ENCODE data around the gene MMP13. TPM values are rescaled to one million over a fixed set of nuclear protein-coding genes. Genes with fewer than 3 reads are reported as not detected.

The MMP13 gene
- total and polyA plus RNA-seq, 12 donors = not detected

GRCh38 chr11:102921587-102922220 is 33.8 kb downstream of the MMP13 start:
- intact Hi-C loops (cut with DNase I) = no loop called here
- WGBS, 2 donors = 63 to 64% methylated on average over 3 of the region's 3 CpGs
- peaks cover 0 to 24% (median 0%) of the 10 kb centered on the region in 9 donors for H3K4me1 ChIP-seq
- no peak overlapping the region for H3K27ac ChIP-seq
- H3K9me3 ChIP-seq = no peaks in the 10 kb centered on the region
- ATAC-seq (no peak), DNase-seq (no peak)
- no peak for TF ChIP-seq CTCF (IDR thresholded peaks at IDR 0.05)
- peaks cover 0 to 17% (median 0%) of the 10 kb centered on the region in 7 donors for H3K27me3 ChIP-seq
- H3K4me3 ChIP-seq = no peak overlapping the region
- H3K36me3 ChIP-seq = no peaks in the 10 kb centered on the region

- no peak for DNase-seq
- no peak for TF ChIP-seq CTCF (IDR thresholded peaks at IDR 0.05)
- intact Hi-C loops (cut with DNase I) = no loop called here
- Histone ChIP-seq H3K36me3 (no peaks in the 10 kb centered on the region), H3K27ac (no peak overlapping the region), H3K27me3 (peaks cover 0 to 13% (median 0%) of the 10 kb centered on the region in 7 donors), H3K9me3 (no peaks in the 10 kb centered on the region), H3K4me1 (peaks cover 0 to 17% (median 0%) of the 10 kb centered on the region in 9 donors), H3K4me3 (no peak overlapping the region)
- 75 to 85% methylated on average over 13 of the region's 13 CpGs for WGBS, 2 donors
- ATAC-seq = peak in 5 of 8 donors; percentile 35 to 67 (median 55)
These were observed 35.3 kb downstream of the MMP13 start for GRCh38 chr11:102920118-102920684.

GRCh38 chr11:102915044-102915375 is 40.5 kb downstream of the MMP13 start:
- intact Hi-C loops (cut with DNase I) = no loop called here
- no peaks in the 10 kb centered on the region for H3K9me3 ChIP-seq
- TF ChIP-seq CTCF (IDR thresholded peaks at IDR 0.05) = no peak
- no peak overlapping the region for H3K4me3 ChIP-seq
- H3K27me3 ChIP-seq = peaks cover 0 to 4% (median 0%) of the 10 kb centered on the region in 7 donors
- H3K4me1 ChIP-seq = peaks cover 0 to 4% (median 0%) of the 10 kb centered on the region in 9 donors
- DNase-seq (no peak), ATAC-seq (no peak)
- no peaks in the 10 kb centered on the region for H3K36me3 ChIP-seq
- no peak overlapping the region for H3K27ac ChIP-seq

GRCh38 chr11:102914238-102915043 is 41.1 kb downstream of the MMP13 start:
- ATAC-seq = peak in 2 of 8 donors; percentile 38 to 52
- H3K4me1 ChIP-seq = peaks cover 0 to under 1% (median 0%) of the 10 kb centered on the region in 9 donors
- 31 to 34% methylated on average over 3 of the region's 3 CpGs for WGBS, 2 donors

More at GRCh38 chr11:102914238-102915043, 41.1 kb downstream of the MMP13 start:
- Histone ChIP-seq H3K27ac (no peak overlapping the region), H3K36me3 (no peaks in the 10 kb centered on the region), H3K27me3 (peaks cover 0 to 4% (median 0%) of the 10 kb centered on the region in 7 donors), H3K9me3 (no peaks in the 10 kb centered on the region), H3K4me3 (no peak overlapping the region)
- no peak for DNase-seq
- TF ChIP-seq CTCF (IDR thresholded peaks at IDR 0.05) = peak in 8 of 9 donors; percentile 15 to 59 (median 51)
- intact Hi-C loops (cut with DNase I) = no loop called here
